ENCODE results near the gene UBE2J2.

Gene UBE2J2

GRCh38 chr1:1210726-1211540 is 62.7 kb downstream of the UBE2J2 start:
- no peak overlapping the region for H3K4me3 ChIP-seq (replicated peaks; ENCODE audit: low read depth, low read length)
- TF ChIP-seq, protein P1, sequence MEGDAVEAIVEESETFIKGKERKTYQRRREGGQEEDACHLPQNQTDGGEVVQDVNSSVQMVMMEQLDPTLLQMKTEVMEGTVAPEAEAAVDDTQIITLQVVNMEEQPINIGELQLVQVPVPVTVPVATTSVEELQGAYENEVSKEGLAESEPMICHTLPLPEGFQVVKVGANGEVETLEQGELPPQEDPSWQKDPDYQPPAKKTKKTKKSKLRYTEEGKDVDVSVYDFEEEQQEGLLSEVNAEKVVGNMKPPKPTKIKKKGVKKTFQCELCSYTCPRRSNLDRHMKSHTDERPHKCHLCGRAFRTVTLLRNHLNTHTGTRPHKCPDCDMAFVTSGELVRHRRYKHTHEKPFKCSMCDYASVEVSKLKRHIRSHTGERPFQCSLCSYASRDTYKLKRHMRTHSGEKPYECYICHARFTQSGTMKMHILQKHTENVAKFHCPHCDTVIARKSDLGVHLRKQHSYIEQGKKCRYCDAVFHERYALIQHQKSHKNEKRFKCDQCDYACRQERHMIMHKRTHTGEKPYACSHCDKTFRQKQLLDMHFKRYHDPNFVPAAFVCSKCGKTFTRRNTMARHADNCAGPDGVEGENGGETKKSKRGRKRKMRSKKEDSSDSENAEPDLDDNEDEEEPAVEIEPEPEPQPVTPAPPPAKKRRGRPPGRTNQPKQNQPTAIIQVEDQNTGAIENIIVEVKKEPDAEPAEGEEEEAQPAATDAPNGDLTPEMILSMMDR (IDR thresholded peaks at IDR 0.05; ENCODE audit: low read depth, low read length, missing control alignments): no peak
- no peak for DNase-seq (ENCODE audit: extremely low read depth, low read depth)

DNA sequence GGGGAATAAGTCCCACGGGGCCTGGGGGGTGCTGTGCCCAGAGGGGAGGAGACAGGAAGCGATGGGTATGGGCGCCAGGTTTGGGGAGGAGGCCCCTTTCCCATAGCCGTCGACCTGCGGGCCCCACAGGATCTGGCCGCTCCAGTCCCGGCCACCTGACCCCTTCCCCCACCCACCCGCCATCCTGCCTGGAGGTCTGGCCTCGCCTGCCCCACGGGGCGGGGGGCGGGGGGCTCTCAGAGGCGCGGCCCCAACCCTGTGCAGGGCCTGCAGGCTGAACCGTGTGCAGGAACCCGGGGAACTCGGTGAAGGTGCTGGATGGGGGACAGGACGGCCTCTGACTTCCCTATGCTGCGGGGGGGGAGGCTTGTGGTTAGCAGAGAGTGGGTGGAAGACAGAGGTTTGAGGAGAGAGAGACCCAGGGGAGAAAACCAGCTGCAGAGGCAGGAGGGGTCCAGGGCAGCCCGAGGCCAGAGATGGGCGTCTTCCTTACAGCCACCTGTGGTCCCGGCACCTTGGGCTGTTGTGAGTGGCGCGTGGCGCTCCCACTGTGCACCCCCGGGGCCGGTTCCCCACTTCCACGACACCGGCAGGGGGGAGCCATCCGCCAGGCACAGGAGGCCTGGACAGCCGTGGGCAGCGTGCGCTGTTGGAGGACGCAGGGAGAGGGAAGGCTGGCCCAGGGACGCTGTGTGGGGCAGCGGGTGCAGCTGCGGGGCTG is 64.8 kb downstream of the UBE2J2 start:
- no peak overlapping the region; the same call in 1 of the 2 replicates for H3K4me3 ChIP-seq (replicated peaks; ENCODE audit: low read depth, low read length)
- no peak for DNase-seq (ENCODE audit: extremely low read depth, low read depth)
- TF ChIP-seq, protein P1 (IDR thresholded peaks at IDR 0.05; ENCODE audit: low read depth, low read length, missing control alignments): no peak

DNA sequence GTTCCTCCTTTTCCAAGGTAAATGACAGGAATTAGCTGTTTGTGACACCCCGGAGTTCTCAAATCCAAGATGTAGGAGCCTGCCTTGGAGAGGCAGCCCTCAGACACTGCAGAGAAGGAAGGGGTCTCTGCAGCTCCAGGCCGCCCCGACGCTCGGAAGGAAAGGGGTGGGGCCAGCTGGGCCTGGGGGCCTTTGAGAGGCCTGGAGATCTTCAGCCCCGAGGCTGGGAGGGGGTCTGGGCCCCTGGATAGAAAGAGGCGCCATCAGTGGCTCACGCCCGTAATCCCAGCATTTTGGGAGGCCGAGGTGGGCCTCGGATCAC is 66.1 kb downstream of the UBE2J2 start:
- DNase-seq (ENCODE audit: extremely low read depth, low read depth): no peak
- TF ChIP-seq, protein P1 (IDR thresholded peaks at IDR 0.05; ENCODE audit: low read depth, low read length, missing control alignments): no peak
- H3K4me3 ChIP-seq (replicated peaks; ENCODE audit: low read depth, low read length): no peak overlapping the region

GRCh38 chr1:1206966-1207531 is 66.6 kb downstream of the UBE2J2 start:
- DNase-seq (ENCODE audit: extremely low read depth, low read depth): no peak
- TF ChIP-seq, protein P1 (IDR thresholded peaks at IDR 0.05; ENCODE audit: low read depth, low read length, missing control alignments): no peak
- no peak overlapping the region for H3K4me3 ChIP-seq (replicated peaks; ENCODE audit: low read depth, low read length)

DNA sequence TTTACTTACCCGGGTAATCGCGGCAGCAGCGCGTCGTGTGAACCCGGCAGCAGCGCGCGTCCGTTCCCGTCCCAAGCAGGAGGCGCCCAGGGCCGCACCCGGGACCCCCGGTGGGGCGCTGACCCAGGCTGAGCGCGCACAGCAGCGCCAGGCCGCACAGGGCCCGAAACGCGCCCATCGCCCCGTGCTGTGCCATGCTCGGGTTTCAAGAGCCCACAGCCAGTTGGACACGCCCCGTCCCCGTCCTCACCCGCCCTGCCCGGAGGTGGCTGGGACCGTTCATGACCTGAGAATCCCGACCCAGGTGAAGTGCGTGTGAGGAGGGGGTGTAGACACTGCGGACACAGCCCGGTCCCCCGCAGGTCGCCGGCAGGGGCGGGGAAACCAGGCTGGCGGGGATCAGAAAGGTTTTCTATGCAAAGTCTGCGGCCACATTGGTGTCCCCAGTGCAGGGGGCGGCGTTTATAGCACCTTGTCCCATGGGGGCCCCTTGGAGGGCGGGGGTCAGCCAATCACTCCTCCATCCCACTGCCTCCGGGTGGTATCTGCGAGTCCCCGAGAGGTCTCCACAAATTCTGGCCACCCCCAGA is 67.2 kb downstream of the UBE2J2 start, which contains the start of gene TNFRSF18:
TSS of gene TNFRSF18 (minus strand) at position 217 of the 590 bp plus-strand sequence. CDS start at position 196, 21 bp downstream.
- no peak within 1 kb of the TSS for H3K4me3 ChIP-seq (replicated peaks; ENCODE audit: low read depth, low read length)
- TF ChIP-seq, protein P1 (IDR thresholded peaks at IDR 0.05; ENCODE audit: low read depth, low read length, missing control alignments): no peak
- DNase-seq (ENCODE audit: extremely low read depth, low read depth): no peak

- TF ChIP-seq, protein P1 (IDR thresholded peaks at IDR 0.05; ENCODE audit: low read depth, low read length, missing control alignments): no peak
- H3K4me3 ChIP-seq (replicated peaks; ENCODE audit: low read depth, low read length): no peak overlapping the region
- DNase-seq (ENCODE audit: extremely low read depth, low read depth): no peak
These were observed 67.8 kb downstream of the UBE2J2 start for GRCh38 chr1:1205769-1206375.
